UCSD-AML1 (cell line): Measurements from ENCODE around the gene CSF1R.

Source experiments
- DNase-seq: peaks from one replicate; lab custom pipeline; 2025; ENCODE audit not compliant: unreplicated experiment; lab: John Stamatoyannopoulos, UW

CSF1R gene

DNA sequence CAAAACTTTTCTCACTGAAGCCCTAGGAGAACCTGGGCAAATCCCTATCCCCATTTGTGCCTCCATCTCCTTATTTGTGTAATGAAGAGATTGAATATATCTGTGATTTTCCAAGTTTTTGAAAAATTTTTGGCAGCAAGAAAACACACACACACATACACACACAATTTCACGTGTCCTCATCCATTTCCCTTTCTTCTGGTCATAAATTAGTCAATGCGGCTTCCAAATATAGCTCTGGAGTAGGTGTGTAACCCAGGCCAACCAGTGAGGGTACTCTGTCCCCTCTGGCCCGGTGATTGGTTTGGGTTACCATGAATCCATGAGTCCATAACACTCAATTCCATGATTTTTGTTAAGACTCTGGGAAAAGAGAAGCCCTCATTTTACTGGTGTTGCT is 12.7 kb downstream of the CSF1R start:
- no peak for DNase-seq

DNA sequence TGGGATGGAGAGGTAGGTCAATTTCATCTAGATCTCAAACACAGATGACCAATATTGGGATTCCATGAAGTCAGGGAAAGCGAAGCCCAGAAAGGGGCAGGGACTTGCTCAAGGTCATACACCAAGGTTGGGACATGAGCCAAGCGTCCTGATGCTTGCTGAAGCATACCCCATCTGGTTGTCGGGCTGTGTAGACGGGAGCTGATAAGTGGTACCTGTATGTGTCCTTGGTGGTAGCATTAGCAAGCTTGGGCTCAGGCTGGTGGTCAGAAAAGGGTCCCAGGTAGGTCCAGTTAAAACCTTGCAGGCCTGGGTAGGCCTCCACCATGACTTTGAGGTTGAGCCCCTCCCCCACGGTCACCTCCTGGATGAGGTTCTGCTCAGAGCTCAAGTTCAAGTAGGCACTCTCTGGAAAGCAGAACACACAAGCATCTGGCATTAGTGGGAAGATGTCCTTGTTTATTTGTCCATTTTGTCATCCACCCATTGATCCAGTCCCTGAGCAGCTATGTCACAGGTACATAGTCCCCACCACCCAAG is 13.2 kb downstream of the CSF1R start:
- no peak for DNase-seq

DNA sequence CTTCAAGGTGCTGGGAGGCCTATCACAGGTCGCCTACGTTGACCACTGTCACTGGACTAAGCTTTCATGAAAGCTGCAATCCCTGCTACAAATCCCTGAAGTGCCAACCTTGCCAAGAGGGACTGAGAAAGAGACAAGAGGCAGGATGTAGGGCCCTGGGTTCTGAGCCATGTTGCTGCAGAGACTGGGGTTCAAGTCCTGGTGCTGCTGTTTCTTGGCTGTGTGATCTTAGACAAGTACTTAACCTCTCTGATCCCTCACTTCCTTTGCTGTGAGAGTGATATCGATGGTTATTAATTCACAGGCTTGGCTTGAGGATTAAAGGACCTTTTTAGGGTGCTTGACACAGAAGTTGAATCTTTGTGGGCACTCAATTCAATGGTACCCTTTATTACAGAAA is 15.5 kb downstream of the CSF1R start:
- no peak for DNase-seq

DNA sequence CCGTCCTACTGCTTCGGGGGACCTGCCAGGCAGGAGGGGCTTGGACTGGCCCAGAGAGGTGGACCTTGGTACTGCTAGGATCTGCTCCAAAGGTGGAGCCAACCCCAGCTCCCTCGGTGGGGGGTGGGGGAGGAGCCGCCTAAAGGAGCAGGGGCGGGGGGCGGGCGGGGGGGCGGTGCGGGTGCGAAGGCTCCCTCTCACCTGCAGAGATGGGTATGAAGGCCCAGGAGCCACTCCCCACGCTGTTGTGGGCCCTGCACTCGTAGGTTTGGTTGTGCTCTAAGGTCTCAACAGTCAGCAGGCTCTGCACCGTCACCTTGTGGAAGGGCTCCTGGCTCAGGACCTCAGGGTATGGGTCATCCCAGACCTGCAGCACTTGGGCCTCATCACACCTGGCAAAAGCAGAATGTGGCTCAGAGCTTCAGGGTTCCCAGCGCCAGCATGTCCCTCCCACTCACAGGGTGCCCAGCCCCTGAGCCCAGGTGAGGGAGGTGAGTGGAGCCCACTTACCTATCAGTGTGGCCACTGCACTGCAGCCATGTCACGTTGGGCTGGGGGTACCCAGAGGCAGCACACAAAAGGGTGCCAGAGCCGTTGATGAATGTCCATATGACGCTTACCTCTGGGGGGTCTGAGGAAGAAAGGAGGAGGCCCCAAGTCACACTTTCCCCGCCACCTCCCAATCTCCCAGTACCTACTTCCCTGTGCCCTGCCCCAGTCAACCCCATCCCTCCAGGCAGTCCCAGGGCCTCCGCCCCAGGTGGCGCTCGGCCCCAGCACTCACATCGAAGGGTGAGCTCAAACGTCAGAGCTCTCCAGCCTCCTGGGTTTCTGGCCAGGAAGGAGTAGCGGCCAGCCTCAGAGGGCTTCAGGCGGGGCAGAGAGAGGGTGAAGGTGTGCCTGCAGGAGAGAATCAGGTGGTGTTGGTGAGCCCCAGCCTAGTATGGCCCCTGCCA is 16.4 kb downstream of the CSF1R start:
- DNase-seq, result no peak

DNA sequence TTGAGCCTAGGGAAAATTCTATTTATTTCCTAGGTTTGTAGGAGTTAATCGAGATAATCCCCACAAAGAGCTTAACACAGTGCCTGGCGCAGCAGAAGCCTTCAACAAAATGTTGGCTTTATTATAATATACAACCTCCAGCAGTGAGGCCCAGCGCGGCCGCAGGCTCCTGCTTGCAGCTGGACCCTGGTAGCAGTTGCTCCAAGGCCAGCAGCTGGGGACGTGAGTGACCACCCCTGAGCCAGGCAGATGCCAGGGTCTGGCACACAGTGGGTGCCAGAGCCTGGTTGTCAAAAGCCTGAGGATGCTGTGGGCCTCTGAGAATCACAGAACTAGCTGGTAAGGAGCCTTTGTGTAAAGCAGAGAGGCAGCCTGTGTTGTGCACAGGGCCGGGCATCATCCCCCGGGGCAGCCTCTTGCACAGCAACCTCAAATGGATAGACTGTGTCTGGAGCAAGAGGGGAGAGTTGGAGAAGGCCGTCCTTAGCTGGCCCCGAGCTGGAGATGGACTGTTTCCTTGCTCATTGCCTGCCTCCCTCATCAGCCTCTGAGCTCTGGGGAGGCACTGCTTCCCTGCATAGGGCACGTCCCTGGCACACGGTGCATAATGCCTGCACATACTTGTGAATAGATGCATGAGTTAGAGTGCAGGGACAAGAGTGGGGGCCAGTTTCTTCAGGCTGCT is 17.3 kb downstream of the CSF1R start:
- DNase-seq, result no peak

DNA sequence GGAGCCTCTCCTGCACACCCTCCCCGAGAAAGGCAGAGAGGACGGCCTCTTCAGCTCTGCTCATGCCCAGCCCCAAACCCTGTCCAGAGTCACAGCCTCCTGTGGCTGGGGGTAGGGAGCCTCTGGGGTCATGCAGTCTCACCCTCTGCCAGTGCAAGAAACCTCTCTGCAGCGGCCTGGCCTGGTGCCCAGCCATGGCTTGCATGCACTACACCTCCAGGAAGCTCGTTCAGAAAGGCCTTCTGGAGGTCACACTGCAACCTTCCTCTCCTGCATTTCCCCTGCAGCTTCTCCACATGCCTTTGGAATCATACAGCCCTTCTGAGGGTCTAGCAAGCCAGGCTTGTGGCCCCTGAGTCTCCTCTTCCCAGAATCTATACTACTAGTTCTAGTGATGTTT is 17.9 kb downstream of the CSF1R start:
- no peak for DNase-seq

DNA sequence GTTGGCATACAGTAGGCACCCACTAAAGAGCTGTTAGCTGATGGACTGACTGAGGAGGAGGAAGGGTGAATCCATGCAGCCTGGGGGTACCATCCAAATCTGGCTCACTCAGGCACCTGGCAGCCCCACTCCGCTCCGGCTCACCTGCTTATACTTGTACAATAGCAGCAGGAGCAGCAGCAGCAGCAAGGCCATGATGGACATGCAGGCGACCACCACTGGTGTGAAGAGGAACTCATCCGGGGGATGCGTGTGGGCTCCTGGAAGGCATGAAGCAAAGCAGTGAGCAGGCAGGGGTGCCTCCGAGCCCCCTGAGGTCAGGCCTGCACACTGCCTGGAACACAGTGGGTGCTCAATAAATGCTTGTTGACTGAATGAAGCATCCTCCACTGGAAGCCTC is 18.3 kb downstream of the CSF1R start:
- DNase-seq, result no peak

DNA sequence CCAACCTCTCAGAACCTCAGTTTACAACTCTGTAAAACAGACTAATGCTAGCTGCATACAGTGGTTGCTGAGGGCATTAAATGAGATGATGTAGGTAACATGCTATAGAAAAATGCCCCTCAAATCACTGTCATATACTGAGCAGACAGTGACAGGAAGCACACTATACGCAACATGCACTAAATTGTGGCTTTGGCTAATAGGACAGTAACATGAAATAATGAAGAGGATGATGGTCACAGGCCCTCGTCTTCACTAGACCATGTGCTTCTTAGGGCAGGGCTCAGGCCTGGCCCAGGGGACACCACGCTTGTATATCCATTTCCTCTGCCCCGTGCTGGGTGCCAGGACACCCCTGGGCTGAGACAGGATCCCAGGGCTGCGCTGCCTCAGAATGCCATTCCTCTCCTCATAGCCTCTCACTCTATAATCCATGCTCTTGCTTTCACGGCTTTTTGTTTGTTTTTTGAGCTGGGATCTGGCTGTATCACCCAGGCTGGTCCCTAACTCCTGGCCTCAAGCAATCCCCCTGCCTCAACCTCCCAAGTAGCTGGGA is 18.9 kb downstream of the CSF1R start:
- no peak for DNase-seq

DNA sequence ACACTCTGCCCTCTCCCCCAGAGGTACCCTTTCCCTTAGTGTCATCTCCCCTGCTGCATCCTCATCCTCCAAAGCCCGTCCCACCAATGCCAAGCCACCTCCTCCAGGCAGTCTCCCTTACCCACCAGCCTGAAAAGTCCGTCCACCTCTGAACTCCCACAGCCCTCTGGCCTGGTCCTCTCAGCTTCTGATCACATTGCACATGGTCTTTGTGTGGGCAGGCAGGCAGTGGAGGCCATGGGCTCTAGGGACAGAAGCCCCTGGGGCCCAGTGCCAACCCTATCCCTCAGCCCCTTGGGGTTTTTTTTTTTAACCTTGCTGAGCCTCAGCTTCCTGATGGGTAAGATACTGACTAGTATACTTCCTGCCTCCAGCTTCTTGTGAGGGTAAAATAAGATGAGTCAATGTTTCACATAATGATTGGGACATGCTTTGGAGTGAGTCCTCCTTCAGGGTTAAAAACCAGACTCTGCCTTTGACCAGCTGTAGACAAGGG is 19.4 kb downstream of the CSF1R start:
- no peak for DNase-seq

DNA sequence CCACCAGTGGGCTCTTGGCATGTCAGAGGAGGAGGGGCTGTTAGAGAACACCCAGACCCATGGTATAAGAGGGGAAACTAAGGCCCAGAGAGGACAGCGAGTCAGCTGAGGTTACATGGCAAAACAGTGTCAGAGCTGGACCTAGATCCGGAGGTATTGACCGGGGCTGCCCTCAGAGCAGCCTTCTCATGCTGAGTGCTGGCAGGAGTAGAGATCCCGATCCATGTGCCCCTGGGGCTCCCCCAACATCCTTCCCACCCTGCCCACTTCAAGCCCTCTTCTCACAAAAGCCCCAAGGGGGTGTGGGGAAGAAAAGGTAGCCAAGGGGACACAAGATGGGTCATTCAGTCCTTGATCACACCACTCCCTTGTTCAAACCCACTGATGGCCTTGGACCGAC is 19.9 kb downstream of the CSF1R start:
- no peak for DNase-seq

DNA sequence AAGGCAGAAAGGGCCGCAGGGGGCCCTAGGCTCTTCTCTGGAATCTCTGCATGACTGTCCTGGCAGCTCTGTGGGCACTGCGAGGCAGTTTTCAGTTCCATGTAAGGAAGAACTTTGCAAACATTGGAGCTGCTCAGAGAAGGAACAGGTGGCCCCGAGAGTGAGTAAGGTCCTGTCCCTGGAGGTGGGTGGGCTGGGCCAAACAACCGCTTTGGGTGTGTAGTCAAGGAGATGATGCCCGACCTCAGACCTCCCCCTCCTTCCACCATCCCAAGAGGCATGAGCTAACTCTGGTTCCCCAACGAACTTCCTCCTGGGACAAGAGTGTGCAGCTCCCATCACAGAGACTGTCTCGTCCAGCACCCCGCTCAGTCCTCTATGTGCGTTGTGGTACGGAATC is 20.5 kb downstream of the CSF1R start:
- DNase-seq, result no peak

DNA sequence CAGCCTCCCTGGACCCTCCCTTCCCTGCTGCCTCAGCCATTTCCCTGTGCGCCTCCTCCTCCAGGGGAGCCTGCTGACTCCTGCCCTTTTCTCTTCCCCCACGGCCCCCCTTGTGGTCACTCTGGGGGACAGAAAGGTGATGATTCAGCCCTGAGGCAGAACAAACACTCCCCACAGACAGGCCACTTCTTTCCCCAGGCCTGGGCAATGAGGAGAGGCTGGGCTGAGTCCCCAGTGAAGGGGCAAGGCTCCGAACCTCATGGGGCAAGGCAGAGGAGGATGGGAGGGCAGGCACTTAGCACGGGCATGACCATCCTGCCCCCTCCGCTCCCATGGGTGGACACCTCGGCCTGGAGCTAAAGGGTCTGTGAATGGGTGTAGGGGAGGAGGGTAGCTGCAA is 21.0 kb downstream of the CSF1R start:
- DNase-seq, result no peak

DNA sequence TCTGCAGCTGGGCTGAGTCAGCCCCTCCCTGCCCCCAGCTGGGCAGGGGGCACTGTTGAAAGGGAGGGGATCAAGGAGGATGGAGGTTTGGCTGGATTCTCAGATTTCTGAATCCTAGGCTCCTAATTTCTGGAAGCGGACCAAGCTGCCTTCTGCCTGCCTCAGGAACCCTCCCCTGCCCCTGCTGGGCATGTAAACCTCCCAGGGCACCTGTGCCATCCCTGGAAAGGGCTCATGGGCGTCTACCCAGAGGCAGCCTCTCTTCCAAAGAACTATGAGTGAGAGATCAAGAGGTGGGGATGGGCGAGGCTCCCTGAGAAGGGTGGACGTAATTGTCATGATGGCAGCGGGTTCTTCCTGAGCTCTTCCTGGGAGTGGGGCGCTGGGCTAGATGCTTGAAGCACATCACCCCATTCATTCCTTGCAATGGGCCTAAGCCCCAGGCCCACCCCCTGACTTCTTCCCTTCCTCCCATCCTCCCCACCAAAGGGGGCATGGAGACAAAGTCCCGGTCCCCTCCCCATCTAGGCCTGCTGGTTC is 21.6 kb downstream of the CSF1R start:
- no peak for DNase-seq

DNA sequence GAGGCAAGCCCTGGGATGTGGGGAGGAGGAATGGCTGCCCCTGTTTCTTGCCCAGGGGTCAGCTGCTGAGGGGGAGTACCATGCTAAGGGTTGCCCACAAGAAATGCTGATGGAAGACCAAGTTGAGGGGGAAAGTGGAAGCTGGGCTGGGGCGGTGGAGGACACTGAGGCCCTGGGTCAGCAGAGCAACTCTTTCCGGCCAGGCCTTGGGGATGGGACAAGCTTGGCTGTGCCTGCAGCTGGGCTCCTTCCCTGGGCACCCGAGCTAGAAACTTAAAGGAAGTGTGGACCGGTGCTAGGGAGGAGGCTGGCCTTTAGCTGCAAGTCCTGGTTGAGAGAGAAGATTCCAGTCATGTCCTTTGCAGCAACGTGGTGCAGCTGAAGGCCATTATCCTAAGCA is 22.7 kb downstream of the CSF1R start:
- DNase-seq, result no peak

DNA sequence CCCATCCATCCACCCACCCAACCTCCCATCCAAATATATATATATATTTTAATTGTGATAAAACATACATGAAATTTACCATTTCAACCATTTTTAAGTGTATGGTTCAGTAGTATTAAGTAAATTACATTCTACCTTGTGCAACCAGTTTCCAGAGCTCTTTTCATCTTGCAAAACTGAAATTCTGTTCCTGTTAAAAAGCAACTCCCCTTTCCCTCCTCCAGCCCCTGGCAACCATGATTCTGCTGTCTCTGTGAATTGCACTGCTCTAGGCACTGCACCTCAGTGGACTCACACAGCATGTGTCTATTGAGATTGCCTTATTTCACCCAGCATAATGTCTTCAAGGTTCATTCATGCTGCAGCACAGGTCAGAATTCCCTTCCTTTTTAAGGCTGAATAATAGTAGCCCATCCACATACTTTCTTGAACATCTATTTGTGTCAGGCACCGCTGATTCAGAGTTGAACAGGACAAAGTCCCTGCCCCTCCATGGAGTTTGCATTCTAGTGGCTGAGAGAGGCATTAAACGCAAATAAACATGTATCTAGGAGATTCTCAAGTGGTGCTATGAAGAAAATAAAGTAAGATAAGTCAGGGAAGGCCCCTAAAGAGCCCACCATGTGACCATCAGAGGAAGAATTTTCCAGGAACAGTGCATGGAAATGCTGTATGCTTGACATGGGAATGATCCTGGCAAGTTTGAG is 24.0 kb downstream of the CSF1R start:
- no peak for DNase-seq

DNA sequence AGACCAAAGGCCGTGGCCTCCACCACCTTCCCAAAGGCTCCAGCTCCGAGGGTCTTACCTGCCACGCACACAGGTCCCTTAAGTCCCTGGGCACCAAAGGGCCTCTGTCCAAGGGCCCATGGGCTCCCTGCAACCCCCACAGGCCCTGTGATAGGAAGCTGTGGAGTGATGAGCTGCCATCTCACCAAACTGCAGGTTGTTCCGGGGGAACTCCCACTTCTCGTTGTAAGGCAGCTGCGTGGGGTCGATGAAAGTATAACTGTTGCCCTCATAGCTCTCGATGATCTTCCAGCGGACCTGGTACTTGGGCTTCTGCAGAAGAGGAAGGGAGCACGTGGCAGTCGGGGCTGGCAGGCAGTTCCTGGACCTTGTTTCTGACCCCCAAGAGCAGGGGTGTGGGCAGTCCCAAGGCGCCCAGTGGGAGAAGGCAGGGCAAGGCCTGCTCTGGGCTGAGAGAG is 24.8 kb downstream of the CSF1R start:
- DNase-seq, result no peak

DNA sequence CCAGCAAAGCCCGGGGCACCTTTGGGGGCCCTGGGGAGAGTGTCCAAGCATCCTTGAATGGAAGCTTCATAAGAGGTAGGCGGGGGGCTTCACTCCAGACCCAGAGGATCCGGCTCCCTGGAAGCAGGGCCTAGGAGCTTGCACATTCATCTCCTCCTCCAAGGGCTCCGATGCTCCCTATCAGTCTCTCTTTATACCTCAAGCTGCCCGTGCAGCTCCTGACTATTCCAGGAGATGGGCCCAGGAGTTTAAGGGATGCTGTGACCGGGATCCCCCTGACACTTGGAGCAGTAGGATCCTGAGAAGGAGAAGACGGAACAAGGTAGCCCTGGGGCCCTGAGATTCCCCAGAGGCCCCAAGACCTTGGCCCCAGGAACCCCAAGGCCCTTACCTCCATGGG is 25.9 kb downstream of the CSF1R start:
- DNase-seq, result no peak

DNA sequence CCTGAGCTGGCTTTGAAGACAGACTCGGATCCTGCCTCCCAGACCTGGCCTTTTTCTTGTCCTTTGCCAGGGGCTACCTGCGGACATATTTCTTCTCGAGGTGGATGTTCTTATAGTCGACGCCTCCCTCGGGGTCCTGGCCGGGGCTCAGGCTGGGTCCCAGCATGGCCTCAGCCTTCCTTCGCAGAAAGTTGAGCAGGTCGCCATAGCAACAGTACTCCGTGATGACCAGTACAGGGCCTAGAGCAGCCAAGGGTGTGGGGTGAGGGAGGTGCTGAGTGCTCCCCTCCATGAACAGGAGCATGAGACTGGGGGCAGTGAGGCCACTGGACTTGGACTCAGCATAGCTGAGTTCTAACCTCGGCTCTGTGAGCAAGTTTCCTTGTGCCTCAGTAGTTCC is 26.7 kb downstream of the CSF1R start:
- DNase-seq, result no peak

DNA sequence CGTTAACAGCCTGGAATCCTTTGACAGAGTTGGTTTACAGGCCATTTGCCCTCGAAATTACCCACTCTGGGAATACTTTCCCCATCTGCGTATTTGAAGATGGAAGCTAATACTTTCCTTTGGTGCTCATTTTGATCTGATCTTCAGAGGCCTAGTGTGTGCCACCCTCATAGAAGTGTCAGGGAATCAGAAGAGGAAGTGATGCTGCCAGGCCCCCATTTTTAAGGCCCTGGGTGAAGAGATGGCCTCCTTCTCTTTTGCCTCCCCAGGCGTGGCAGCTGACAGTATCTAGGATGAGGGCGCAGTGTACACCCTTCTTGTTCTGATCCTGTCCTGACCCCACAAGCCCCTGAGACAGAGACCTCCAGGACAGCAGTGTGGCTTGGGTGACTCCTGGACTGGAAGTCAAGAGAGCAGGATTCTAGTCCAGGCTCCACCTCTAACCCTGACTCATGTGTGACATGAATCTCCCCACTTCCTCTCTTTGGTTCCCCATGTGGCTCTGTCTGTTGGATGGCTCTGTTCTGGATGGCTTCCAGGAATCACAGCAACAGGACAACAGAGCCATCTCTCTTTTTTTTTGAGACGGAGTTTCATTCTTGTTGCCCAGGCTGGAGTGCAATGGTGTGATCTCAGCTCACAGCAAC is 27.8 kb downstream of the CSF1R start:
- DNase-seq, result no peak

DNA sequence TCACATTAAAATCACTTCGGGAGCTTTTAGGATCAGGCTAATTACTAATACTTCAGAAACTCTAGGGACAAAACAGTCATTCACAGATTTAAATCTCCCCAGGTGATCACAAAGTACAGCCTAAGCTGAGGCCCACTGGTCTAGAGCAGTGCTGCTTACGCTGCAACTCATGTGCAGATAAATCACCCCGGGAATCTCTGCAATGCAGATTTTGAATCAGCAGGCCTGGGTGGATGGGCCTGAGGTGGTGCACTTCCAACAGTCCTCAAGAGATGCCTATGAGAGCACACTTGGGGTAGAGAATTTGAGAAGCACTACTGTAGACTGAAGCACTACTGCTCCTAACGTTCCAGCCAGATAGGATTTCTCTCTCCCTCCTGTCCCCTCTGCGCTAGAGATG is 28.4 kb downstream of the CSF1R start:
- DNase-seq, result no peak
